HL-60 (cell line): ENCODE results near the gene BOLA3.

Experiments used
- DNase-seq, 2 experiments: peaks; one replicate each; pipeline ENCODE4 v3.0.0-alpha.2; 2010 to 2020; ENCODE audit warnings: low read depth in 1 of 2, low spot score in 1 of 2
- H3K27ac ChIP-seq: fragments of 250-450 bp; sonication (Bioruptor Pico); replicated peaks from 2 replicates; pipeline ENCODE4 v1.5.1; 2020; ENCODE audit warnings: mild to moderate bottlenecking, moderate library complexity
- H3K27me3 ChIP-seq: fragments of 250-450 bp; sonication (Bioruptor Pico); 2 replicates; pipeline ENCODE4 v1.5.1; 2021; ENCODE audit warnings: mild to moderate bottlenecking, moderate library complexity; ENCODE audit not compliant: insufficient read depth, poor library complexity, severe bottlenecking
- H3K4me3 ChIP-seq: replicated peaks from 2 replicates; pipeline ENCODE4 v1.5.1; 2011; ENCODE audit warnings: mild to moderate bottlenecking, control low read depth, low read length; ENCODE audit not compliant: insufficient read depth
- CTCF ChIP-seq: IDR thresholded peaks from one replicate; pipeline ENCODE4 v1.5.1; 2011; ENCODE audit warnings: low read length, control low read depth, inconsistent platforms; ENCODE audit not compliant: insufficient read depth
- GABPA ChIP-seq: IDR thresholded peaks from 2 replicates; pipeline ENCODE4 v1.6.1; 2012; ENCODE audit warnings: low read depth
- POLR2AphosphoS5 ChIP-seq: IDR thresholded peaks from 2 replicates; pipeline ENCODE4 v1.6.1; 2012; ENCODE audit warnings: low read depth
- REST ChIP-seq: IDR thresholded peaks from 2 replicates; pipeline ENCODE4 v1.6.1; 2012; ENCODE audit warnings: low read depth; ENCODE audit not compliant: insufficient replicate concordance
- SPI1 ChIP-seq: IDR thresholded peaks from 2 replicates; pipeline ENCODE4 v1.6.1; 2012; ENCODE audit warnings: low read depth, mild to moderate bottlenecking, borderline replicate concordance

BOLA3 gene

GRCh38 chr2:74146929-74147726 lies 584 bp downstream of the BOLA3 start:
- peak overlapping the region; percentile 73 for H3K27ac ChIP-seq
- H3K4me3 ChIP-seq = peak overlapping the region; percentile 53
- no peaks in the 10 kb centered on the region for H3K27me3 ChIP-seq
- peak in 1 of 2 experiments; percentile 28 for DNase-seq
- TF ChIP-seq REST = no peak
- no peak for TF ChIP-seq GABPA
- TF ChIP-seq CTCF = no peak
- no peak for TF ChIP-seq POLR2AphosphoS5
- TF ChIP-seq SPI1 = no peak

GRCh38 chr2:74142340-74142739 lies 5.4 kb downstream of the BOLA3 start:
- Histone ChIP-seq H3K27me3 (no peaks in the 10 kb centered on the region), H3K27ac (no peak overlapping the region), H3K4me3 (no peak overlapping the region)
- peak in 1 of 2 experiments; percentile 39 for DNase-seq
- TF ChIP-seq GABPA (no peak), CTCF (peak; percentile 24), REST (no peak)

GRCh38 chr2:74138600-74139323 lies 8.9 kb downstream of the BOLA3 start:
- TF ChIP-seq GABPA (no peak), SPI1 (no peak), REST (no peak), CTCF (no peak)
- Histone ChIP-seq H3K27ac (no peak overlapping the region), H3K27me3 (no peaks in the 10 kb centered on the region), H3K4me3 (no peak overlapping the region)
- no peak for DNase-seq
